Spleen (tissue), 11 donors: Measurements from ENCODE around the gene CYRIA. TPM values are rescaled to one million over a fixed set of nuclear protein-coding genes. Genes with fewer than 3 reads are reported as not detected.

Experiments
- DNase-seq: peaks from one replicate; pipeline ENCODE4 v3.0.0-alpha.2; 2020
- H3K27ac ChIP-seq, 8 donors: fragments of 200-600 bp; sonication (generic) in 7 of 8; 1 replicate in 4 of 8; 2 replicates in 4 of 8; pipeline versions ENCODE4 v1.5.0 to v1.8.0; 2016 to 2021; ENCODE audit warnings: inconsistent platforms in 4 of 8, mild to moderate bottlenecking in 4 of 8, moderate library complexity in 1 of 8
- H3K27me3 ChIP-seq, 7 donors: fragments of 200-600 bp; sonication (generic) in 6 of 7; replicated peaks in 1 of 7; 1 replicate in 4 of 7; 2 replicates in 3 of 7; pipeline versions ENCODE4 v1.5.0 to v1.8.0; 2016 to 2021; ENCODE audit warnings: inconsistent platforms in 3 of 7, mild to moderate bottlenecking in 1 of 7
- H3K36me3 ChIP-seq, 6 donors: fragments of 200-600 bp; sonication (generic) in 5 of 6; 1 replicate in 4 of 6; 2 replicates in 2 of 6; pipeline versions ENCODE4 v1.5.0 to v1.8.0; 2016 to 2021; ENCODE audit warnings: inconsistent platforms in 2 of 6
- H3K4me1 ChIP-seq, 6 donors: fragments of 200-600 bp; sonication (generic) in 5 of 6; 1 replicate in 3 of 6; 2 replicates in 3 of 6; pipeline versions ENCODE4 v1.5.0 to v1.8.0; 2016 to 2021; ENCODE audit warnings: inconsistent platforms in 3 of 6
- H3K4me3 ChIP-seq, 8 donors: fragments of 200-600 bp; sonication (generic) in 7 of 8; 1 replicate in 4 of 8; 2 replicates in 4 of 8; pipeline versions ENCODE4 v1.5.0 to v1.8.0; 2016 to 2021; ENCODE audit warnings: inconsistent platforms in 4 of 8, mild to moderate bottlenecking in 4 of 8, moderate library complexity in 2 of 8
- H3K9me3 ChIP-seq, 8 donors: fragments of 200-600 bp; sonication (generic) in 7 of 8; 1 replicate in 4 of 8; 2 replicates in 4 of 8; pipeline versions ENCODE4 v1.5.0 to v1.8.0; 2016 to 2021; ENCODE audit warnings: inconsistent platforms in 4 of 8
- POLR2A ChIP-seq, 3 donors: fragments of 450-650 bp; IDR thresholded peaks; one replicate each; pipeline ENCODE4 v1.5.1; 2017; ENCODE audit warnings: antibody characterized with exemption in 3 of 3, mild to moderate bottlenecking in 1 of 3
- POLR2AphosphoS5 ChIP-seq, 3 donors: sonication (generic); formaldehyde crosslinking; IDR thresholded peaks; one replicate each; pipeline ENCODE4 v1.5.1; 2017; ENCODE audit warnings: antibody characterized with exemption in 3 of 3
- WGBS, 5 donors: extraction: QIAGEN DNeasy Blood & Tissue Kit in 3 of 5; methylation state at CpG; one replicate each; pipeline versions ENCODE4 v1.1.5 to v1.1.7; 2013 to 2018; 5-methylcytosine and 5-hydroxymethylcytosine counted together
- intact Hi-C: fragments of 100-400 bp; cut with DNase I; formaldehyde crosslinking; loops from one replicate; pipeline ENCODE4 v1.15.0; 2023; ENCODE audit warnings: low total_unique reads
- polyA plus RNA-seq, 3 donors: library from polyadenylated mRNA; stranded (reverse); fragments of 200-250 nt; gene quantifications; one replicate each; pipeline ENCODE4 v1.2.1, GENCODE V29; 2013
- total RNA-seq, 7 donors: library from RNA; depleted of rRNA in 3 of 7; stranded (reverse); fragments of >200 nt in 3 of 7; fragmentation: NEBNext Ultra II Directional in 4 of 7; extraction: Animal tissue kit (Norgen Biotek cat#: 25700) in 4 of 7; gene quantifications; one replicate each; pipeline versions ENCODE4 v1.1.0 to v1.2.1, GENCODE V29; 2016 to 2021
- TF ChIP-seq, protein P1 (sequence below), 11 experiments: fragments of 200-600 bp in 7 of 11; fragments of 450-650 bp in 4 of 11; sonication (generic) in 4 of 11; IDR thresholded peaks in 8 of 11; conservative IDR thresholded peaks in 3 of 11; 1 replicate in 7 of 11; 2 replicates in 4 of 11; pipeline versions ENCODE4 v1.4.0 to v1.8.0; 2016 to 2021; ENCODE audit warnings: antibody characterized with exemption in 11 of 11, inconsistent platforms in 4 of 11, mild to moderate bottlenecking in 1 of 11
- donor health status: healthy with polysubstance abuse.
- donor health status: DM: no; HTN: no; CAD: no; lungs with moderate emphysema.
- donor health status: DM: no; HTN: no; CAD: no.
- donor health status: Bipolar disorder and iron deficiency.
- donor health status: healthy.
- donor health status: DM: no; HTN: no; CAD: no.
- donor health status: DM: yes; HTN: yes; CAD: no.

CYRIA gene
- total and polyA plus RNA-seq, 10 donors: 11.1 to 87.9 (median 65.7) TPM

DNA sequence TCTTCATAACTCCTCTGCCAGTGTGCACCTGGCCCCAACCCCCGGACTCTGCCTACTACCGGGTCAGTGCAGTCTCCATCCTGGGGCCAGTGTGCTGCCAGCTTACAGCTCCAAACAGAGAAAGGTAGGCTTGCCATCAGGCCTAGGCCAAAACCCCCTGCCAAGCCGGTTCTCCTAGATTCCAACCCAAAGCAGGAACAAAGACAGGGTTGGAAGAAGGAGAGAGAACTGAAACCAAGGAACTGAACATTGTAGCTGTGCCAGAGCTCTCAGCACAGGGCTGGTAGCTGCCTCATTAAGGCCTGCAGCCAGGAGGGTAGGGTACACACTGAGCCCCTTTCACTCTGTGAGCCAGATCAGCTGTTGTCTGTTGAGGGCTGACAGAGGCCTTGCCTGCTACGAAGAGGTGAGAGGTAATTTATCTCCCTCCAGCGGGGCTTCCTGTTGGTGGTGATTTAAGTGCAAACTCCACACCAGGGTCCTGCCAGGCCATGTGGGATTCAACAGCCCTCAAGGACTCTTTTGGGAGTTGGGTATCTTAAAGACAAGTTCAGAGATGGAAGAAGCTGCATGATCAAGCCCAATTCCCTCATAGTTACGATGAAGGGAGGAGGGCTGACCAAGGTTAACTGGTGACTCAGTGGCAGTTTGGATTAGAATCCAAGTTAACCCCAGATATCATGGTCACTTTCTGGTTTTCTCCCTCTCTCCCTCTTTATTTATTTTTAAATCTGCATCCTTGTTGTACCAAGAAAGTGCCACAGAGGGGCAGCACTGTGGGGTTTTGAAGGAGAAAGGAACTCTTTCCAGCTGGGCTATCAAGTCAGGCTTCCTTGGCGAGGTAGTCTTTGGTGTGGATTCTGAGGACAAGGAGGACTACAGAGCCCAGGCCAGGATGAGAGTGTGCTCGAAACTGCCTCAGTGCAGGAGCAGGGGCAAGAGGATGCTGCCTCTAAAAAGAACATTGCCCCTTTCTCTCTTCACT is 48.1 kb downstream of the CYRIA start:
- WGBS, 5 donors: 75 to 89% (median 79%) methylated on average over 8 of the region's 8 CpGs
- DNase-seq: no peak

More for the DNA sequence above, 48.1 kb downstream of the CYRIA start:
- intact Hi-C loops: no loop called here
- H3K36me3 ChIP-seq: peaks cover 0 to 98% (median 21%) of the 10 kb centered on the region in 6 donors
- H3K4me1 ChIP-seq: peaks cover 11 to 90% (median 53%) of the 10 kb centered on the region in 6 donors
- no peak overlapping the region for H3K4me3 ChIP-seq
- H3K27ac ChIP-seq: peak overlapping the region in 4 of 8 donors; percentile 19 to 70 (median 40)
- peak in 1 of 3 donors; percentile 31 for TF ChIP-seq POLR2AphosphoS5 (IDR thresholded peaks at IDR 0.05)
- TF ChIP-seq, protein P1, sequence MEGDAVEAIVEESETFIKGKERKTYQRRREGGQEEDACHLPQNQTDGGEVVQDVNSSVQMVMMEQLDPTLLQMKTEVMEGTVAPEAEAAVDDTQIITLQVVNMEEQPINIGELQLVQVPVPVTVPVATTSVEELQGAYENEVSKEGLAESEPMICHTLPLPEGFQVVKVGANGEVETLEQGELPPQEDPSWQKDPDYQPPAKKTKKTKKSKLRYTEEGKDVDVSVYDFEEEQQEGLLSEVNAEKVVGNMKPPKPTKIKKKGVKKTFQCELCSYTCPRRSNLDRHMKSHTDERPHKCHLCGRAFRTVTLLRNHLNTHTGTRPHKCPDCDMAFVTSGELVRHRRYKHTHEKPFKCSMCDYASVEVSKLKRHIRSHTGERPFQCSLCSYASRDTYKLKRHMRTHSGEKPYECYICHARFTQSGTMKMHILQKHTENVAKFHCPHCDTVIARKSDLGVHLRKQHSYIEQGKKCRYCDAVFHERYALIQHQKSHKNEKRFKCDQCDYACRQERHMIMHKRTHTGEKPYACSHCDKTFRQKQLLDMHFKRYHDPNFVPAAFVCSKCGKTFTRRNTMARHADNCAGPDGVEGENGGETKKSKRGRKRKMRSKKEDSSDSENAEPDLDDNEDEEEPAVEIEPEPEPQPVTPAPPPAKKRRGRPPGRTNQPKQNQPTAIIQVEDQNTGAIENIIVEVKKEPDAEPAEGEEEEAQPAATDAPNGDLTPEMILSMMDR (IDR thresholded peaks at IDR 0.05 in 8 of 11, conservative IDR thresholded peaks at IDR 0.05 in 3 of 11): peak in 7 of 11 experiments; percentile 26 to 46 (median 39)
- TF ChIP-seq POLR2A (IDR thresholded peaks at IDR 0.05): no peak
- H3K9me3 ChIP-seq: no peaks in the 10 kb centered on the region
- no peaks in the 10 kb centered on the region for H3K27me3 ChIP-seq
